ENCODE results near the gene TMEM131.
"Not testable (repeated sequence)": the region's sequence is repeated elsewhere in the genome, so short reads cannot be mapped to it uniquely, and the experiment has no call there.

Gene TMEM131

GRCh38 chr2:97717613-97717995 is 278.1 kb downstream of the TMEM131 start:
- DNase-seq: no peak

- no peak for DNase-seq
Measured at GRCh38 chr2:97716695-97717612, 278.8 kb downstream of the TMEM131 start.

- no peak for DNase-seq
Measured at GRCh38 chr2:97715951-97716694, 279.6 kb downstream of the TMEM131 start.

- no peak for DNase-seq
Measured at GRCh38 chr2:97714950-97715652, 280.6 kb downstream of the TMEM131 start.

GRCh38 chr2:97714084-97714949 is 281.4 kb downstream of the TMEM131 start:
- peak; percentile 38 for DNase-seq

GRCh38 chr2:97713296-97714083 is 282.3 kb downstream of the TMEM131 start, which contains the start of gene ZAP70:
Gene ZAP70 (plus strand): TSS chr2:97713576. CDS start chr2:97724037, 10,461 bp downstream.
- peak; percentile 69 for DNase-seq

- peak; percentile 40 for DNase-seq
Measured at GRCh38 chr2:97712693-97713295, 283.0 kb downstream of the TMEM131 start.

- DNase-seq: not testable (repeated sequence)
Measured at GRCh38 chr2:97712175-97712574, 283.6 kb downstream of the TMEM131 start.

- no peak for DNase-seq
Measured at GRCh38 chr2:97711394-97711711, 284.4 kb downstream of the TMEM131 start.

- DNase-seq: no peak
Measured at GRCh38 chr2:97708608-97709007, 287.1 kb downstream of the TMEM131 start.

GRCh38 chr2:97708048-97708380 is 287.7 kb downstream of the TMEM131 start:
- DNase-seq: no peak

- no peak for DNase-seq
Measured at GRCh38 chr2:97707362-97708047, 288.2 kb downstream of the TMEM131 start.

- no peak for DNase-seq
Measured at GRCh38 chr2:97706708-97707345, 288.9 kb downstream of the TMEM131 start.

Data from CD4-positive, alpha-beta T cell treated with Interleukin-4 for 4 hours (primary cell).